NCI-H146 treated with DMSO at 0.1 percent for 48 hours (cell line): Measurements from ENCODE around the gene DGKH.
A peak's percentile ranks its signal among the peaks of the same experiment; 100 is the strongest.
"Not testable (repeated sequence)": the region's sequence is repeated elsewhere in the genome, so short reads cannot be mapped to it uniquely, and the experiment has no call there.

Experiments
- DNase-seq: peaks from one replicate; lab custom pipeline; 2025; ENCODE audit not compliant: unreplicated experiment; lab: John Stamatoyannopoulos, UW

The DGKH gene

DNA sequence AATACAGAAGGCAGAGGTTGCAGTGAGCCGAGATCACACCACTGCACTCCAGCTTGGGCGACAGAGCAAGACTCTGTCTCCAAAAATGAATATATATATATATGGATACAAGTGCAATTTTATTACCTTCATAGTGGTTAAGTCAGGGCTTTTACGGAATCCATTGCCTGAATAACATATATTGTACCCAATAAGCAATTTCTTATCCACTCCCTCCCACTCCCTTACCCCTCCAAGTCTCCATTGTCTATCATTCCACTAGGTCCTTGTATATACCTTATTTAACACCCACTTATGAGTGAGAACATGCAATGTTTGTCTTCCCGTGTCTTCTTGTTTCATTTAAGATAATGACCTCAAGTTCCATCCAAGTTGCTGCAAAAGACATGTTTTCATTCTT lies 175.2 kb downstream of the DGKH start:
- DNase-seq = no peak

- DNase-seq = no peak
Observed at GRCh38 chr13:42225051-42225450, 176.6 kb downstream of the DGKH start.

- not testable (repeated sequence) for DNase-seq
Observed at GRCh38 chr13:42226759-42227158, 178.3 kb downstream of the DGKH start.

DNA sequence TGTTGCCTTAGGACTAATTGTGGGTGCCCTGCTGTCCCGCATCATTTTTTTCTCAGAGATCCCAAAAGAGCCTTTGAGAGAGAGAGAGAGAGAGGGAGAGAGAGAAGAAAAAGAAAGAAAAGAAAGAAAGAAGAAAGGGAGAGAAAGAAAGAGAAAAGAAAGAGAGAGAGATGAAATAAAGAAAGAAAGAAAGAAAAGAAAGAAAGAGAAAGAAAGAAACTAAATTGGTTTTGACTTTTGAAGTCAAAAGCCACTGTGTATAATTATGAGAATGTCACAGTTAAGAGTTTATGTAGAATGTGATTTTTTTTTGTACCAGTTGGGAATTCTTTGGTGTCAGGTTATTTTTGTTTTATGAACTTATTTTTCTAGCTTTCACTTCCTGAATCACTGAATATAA lies 180.1 kb downstream of the DGKH start:
- DNase-seq = no peak

DNA sequence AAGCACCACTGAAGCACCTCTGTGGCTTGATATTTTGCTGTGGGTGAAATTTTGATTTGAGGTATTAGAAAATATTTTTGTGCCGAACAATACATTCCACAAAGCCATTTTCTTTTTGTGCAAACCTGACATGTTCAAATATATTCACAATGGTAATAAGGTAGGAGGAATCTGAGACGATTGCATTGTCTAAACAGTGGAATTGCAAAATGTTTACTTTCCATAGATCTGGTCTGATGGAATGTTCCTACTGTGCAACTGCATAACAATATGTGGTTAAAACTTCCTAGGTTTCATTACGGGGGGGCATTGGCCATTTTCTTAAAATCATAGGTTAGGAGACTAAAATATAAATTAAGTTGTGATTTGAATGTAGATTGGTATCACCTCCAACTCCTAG lies 180.8 kb downstream of the DGKH start:
- DNase-seq = no peak

DNA sequence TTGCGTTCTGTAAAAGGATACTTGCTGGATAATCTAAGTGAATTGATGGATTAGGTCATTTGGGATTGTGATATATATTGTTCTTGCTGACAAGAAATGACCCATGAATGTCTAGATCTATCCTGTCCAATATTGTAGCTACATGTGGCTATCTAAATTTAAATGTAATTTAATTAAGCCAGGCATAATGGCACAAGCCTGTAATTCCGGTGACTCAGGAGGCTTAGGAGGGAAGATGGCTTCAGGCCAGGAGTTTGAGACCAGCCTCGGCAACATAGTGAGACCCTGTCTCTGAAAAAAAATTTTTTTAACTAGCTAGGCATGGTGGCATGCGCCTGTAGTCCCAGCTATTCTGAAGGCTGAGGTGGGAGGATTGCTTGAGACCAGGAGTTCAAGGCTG lies 184.2 kb downstream of the DGKH start:
- DNase-seq = no peak

GRCh38 chr13:42233726-42234125 lies 185.3 kb downstream of the DGKH start:
- no peak for DNase-seq

GRCh38 chr13:42239161-42239560 lies 190.7 kb downstream of the DGKH start:
- no peak for DNase-seq

DNA sequence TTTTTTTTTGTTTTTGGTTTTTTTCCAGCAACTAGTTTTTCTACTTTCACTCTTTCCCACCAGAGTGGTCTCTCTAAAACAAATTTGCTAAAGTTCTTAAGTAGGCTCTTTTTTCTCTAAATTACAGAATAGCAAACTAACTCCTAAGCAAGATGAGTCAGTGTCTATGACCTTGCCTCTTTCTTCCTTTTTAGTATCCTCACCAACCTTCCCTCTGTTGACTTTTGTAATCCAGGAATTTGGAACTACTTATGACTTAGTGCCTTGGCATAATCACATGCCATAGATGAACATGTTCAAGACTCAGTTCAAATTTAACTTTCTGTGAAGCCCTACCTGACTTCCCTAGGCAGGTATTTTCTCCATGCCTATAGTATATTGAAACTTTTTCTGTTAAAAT lies 191.2 kb downstream of the DGKH start:
- no peak for DNase-seq

GRCh38 chr13:42246541-42246940 lies 198.1 kb downstream of the DGKH start:
- DNase-seq = no peak

DNA sequence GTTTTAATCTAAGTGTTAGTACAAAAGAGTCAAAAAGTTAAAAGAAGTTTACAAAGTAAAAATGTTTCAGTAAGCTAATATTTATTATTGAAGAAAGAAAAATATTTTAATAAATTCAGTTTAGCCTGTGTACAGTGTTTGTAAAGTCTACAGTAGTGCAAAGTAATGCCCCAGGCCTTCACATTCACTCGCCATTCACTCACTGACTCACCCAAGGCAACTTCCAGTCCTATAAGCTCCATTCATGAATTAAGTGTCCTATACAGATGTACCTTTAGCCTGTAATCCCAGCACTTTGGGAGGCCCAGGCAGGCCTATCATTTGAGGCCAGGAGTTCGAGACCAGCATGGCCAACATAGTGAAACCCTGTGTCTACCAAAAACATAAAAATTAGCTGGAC lies 199.4 kb downstream of the DGKH start:
- DNase-seq = no peak

GRCh38 chr13:42255886-42256285 lies 207.4 kb downstream of the DGKH start:
- no peak for DNase-seq

GRCh38 chr13:42258747-42259146 lies 210.3 kb downstream of the DGKH start:
- no peak for DNase-seq

- DNase-seq = no peak
Observed at GRCh38 chr13:42259515-42259914, 211.1 kb downstream of the DGKH start.

GRCh38 chr13:42260903-42261654 lies 212.6 kb downstream of the DGKH start:
- DNase-seq = no peak

- no peak for DNase-seq
Observed at GRCh38 chr13:42266473-42266872, 218.0 kb downstream of the DGKH start.

GRCh38 chr13:42270160-42270856 lies 221.9 kb downstream of the DGKH start:
- no peak for DNase-seq

- DNase-seq = no peak
Observed at GRCh38 chr13:42270857-42271215, 222.4 kb downstream of the DGKH start.

DNA sequence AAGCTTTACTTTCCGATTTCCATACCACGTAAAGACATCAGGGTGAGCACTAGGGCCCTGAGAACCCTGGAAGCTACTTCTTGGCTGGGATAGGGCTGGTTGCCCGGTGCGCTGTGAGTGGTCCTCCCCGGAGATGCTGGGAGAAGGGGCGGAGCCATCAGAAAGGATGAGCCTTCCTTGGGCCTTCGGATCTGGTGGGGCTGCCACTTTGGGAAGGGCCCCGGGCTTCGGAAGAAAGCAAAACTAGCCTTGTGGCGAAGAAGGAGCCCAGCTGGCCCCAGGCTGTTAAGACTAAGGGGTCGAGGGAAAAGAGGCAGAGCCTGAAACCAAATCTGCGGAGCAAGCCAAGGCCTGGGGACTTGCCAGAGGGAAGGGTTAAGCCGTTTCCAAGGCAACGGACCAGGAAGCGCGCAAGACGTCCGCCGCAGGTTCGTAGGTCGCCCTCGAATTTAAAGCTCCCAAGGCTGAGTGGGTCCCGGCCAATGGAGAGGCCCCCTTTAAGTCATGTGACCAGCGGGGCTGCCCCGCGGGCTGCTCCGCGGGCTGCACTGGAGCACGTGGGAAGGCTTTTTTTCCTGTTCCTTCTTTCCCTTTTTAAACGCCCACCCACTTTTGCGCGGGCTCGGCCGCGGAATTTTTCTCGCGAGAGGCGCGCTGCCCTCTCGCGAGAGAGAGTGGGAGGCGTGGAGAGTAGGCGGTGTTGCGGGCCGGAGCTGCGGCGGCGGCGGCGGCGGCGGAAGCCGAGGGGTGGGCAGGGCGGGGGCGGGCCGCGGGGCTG lies 223.1 kb downstream of the DGKH start:
- peak; percentile 96 for DNase-seq

GRCh38 chr13:42272115-42272803 lies 223.8 kb downstream of the DGKH start, which contains the start of gene AKAP11:
Gene AKAP11, plus strand, starts transcription at chr13:42272152. Its CDS starts 14,197 bp downstream, at chr13:42286349.
- no peak for DNase-seq

GRCh38 chr13:42272804-42273175 lies 224.3 kb downstream of the DGKH start:
- no peak for DNase-seq
